ENCODE data around the gene FAM111B.
A peak's percentile ranks its signal among the peaks of the same experiment; 100 is the strongest.

The FAM111B gene

DNA sequence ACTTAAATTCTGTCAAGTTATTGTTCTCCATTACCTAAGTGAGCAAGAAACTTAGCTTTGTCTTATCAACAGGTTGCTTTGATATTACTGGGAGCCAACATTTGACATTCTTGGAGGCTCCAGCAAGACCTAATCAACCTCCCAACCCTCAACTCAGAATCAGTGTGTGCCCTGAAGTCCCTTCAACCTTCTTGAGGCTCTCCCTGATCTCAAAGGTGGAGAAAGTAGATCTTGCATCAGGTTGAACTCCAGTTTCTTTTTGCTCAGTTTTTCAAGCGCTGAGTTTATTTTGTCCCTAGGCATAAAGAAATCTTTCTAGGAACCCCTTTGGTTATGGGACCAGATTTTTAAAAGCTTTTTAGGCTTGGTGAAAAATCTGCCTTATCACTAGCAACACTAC is 37.1 kb downstream of the FAM111B start:
- no peak overlapping the region for H3K4me3 ChIP-seq (ENCODE audit: low read depth, low read length)
- H3K27ac ChIP-seq (ENCODE audit: extremely low read depth, low read depth, low read length), result no peak overlapping the region
- no peaks in the 10 kb centered on the region for H3K36me3 ChIP-seq (ENCODE audit: control insufficient read depth in 2 of 2, insufficient read depth in 1 of 2, low read length in 2 of 2)
- CTCF ChIA-PET, result interaction anchor here (0.8 to 5.3 kb wide), 3 partner anchors 9 to 415 kb away, joined by 3 to 37 read pairs (median 11); no protein-coding TSS in a partner anchor
- POLR2A ChIA-PET, result no interaction called here
- H3K9me3 ChIP-seq (ENCODE audit: control insufficient read depth, insufficient read depth, low read depth, low read length), result no peaks in the 10 kb centered on the region
- H3K4me1 ChIP-seq (ENCODE audit: control insufficient read depth, insufficient read depth, low read length), result no peaks in the 10 kb centered on the region
- TF ChIP-seq, protein P1, sequence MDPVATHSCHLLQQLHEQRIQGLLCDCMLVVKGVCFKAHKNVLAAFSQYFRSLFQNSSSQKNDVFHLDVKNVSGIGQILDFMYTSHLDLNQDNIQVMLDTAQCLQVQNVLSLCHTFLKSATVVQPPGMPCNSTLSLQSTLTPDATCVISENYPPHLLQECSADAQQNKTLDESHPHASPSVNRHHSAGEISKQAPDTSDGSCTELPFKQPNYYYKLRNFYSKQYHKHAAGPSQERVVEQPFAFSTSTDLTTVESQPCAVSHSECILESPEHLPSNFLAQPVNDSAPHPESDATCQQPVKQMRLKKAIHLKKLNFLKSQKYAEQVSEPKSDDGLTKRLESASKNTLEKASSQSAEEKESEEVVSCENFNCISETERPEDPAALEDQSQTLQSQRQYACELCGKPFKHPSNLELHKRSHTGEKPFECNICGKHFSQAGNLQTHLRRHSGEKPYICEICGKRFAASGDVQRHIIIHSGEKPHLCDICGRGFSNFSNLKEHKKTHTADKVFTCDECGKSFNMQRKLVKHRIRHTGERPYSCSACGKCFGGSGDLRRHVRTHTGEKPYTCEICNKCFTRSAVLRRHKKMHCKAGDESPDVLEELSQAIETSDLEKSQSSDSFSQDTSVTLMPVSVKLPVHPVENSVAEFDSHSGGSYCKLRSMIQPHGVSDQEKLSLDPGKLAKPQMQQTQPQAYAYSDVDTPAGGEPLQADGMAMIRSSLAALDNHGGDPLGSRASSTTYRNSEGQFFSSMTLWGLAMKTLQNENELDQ (tag by site-specific recombination; IDR thresholded peaks at IDR 0.05; ENCODE audit: low read depth), result no peak
- peak; percentile 79 for TF ChIP-seq SCRT2 (tag by site-specific recombination; IDR thresholded peaks at IDR 0.05)

DNA sequence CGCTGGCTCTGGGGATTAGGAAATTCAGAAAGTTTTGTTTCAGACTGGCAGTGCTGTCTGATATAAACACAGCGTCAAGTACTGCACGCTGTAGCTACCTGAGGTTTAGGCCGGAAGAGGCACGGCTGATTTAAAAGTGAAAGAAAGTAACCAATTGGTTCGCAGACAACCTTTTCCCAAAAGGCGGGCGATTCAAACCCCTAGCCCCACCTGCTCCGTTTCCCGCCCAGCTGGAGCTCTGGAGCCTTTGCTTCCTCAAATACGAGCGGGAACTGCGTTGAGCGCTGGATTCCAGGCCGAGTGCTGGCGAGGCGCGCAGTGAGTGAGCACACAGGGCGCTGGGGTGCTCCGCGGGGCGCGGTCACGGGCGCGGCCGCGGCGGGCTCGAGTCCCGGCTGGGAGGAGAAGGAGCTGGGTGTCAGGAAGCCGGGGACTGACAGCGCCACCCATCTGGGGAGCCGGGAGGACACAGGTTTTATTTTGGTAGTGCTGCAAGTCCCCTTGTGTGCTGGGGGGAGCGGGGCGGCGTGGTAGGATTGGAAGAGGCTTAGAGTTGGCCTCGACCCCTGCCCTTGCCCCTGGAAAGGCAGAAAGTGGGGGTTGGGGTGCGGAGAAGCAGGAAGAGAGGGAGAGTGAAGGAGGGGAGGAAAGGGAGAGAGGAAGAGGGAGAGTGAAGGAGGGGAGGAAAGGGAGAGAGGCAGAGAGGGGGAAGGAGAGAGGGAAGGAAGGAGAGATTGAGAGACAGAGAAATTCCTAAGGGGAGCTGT is 37.7 kb downstream of the FAM111B start:
- ChIA-PET CTCF (interaction anchor here (0.6 to 5.3 kb wide), 5 partner anchors 9 to 414 kb away, joined by 3 to 37 read pairs (median 7); partner anchors contain the start of gene DTX4), POLR2A (no interaction called here)
- no peaks in the 10 kb centered on the region for H3K4me1 ChIP-seq (ENCODE audit: control insufficient read depth, insufficient read depth, low read length)
- peak overlapping the region; percentile 45 for H3K4me3 ChIP-seq (ENCODE audit: low read depth, low read length)
- no peak overlapping the region for H3K27ac ChIP-seq (ENCODE audit: extremely low read depth, low read depth, low read length)
- H3K9me3 ChIP-seq (ENCODE audit: control insufficient read depth, insufficient read depth, low read depth, low read length), result no peaks in the 10 kb centered on the region
- no peaks in the 10 kb centered on the region for H3K36me3 ChIP-seq (ENCODE audit: control insufficient read depth in 2 of 2, insufficient read depth in 1 of 2, low read length in 2 of 2)
- TF ChIP-seq ZEB2 (tag by site-specific recombination; IDR thresholded peaks at IDR 0.05) (no peak), ZNF112 (tag by site-specific recombination; IDR thresholded peaks at IDR 0.05) (no peak), ZNF677 (tag by site-specific recombination; IDR thresholded peaks at IDR 0.05) (no peak), ZSCAN23 (tag by site-specific recombination; IDR thresholded peaks at IDR 0.05) (no peak), ZBTB7A (tag by site-specific recombination; IDR thresholded peaks at IDR 0.05; ENCODE audit: low read depth) (no peak), ZNF366 (tag by site-specific recombination; conservative IDR thresholded peaks at IDR 0.05) (peak; percentile 59), ZXDB (tag by site-specific recombination; IDR thresholded peaks at IDR 0.05) (peak; percentile 49; the same call in 1 of the 2 replicates), ZNF664 (tag by site-specific recombination; IDR thresholded peaks at IDR 0.05) (no peak), SP2 (tag by site-specific recombination; IDR thresholded peaks at IDR 0.05) (0 out of 2 replicates have a peak, but pooled peaks have one; percentile 10), ZFP69B (tag by site-specific recombination; IDR thresholded peaks at IDR 0.05) (no peak), TRIM28 (IDR thresholded peaks at IDR 0.05; ENCODE audit: borderline replicate concordance, low read length) (no peak), ZNF24 (tag by site-specific recombination; IDR thresholded peaks at IDR 0.05) (no peak), PRDM1 (tag by site-specific recombination; IDR thresholded peaks at IDR 0.05) (peak; percentile 87)
- TF ChIP-seq, protein P2, sequence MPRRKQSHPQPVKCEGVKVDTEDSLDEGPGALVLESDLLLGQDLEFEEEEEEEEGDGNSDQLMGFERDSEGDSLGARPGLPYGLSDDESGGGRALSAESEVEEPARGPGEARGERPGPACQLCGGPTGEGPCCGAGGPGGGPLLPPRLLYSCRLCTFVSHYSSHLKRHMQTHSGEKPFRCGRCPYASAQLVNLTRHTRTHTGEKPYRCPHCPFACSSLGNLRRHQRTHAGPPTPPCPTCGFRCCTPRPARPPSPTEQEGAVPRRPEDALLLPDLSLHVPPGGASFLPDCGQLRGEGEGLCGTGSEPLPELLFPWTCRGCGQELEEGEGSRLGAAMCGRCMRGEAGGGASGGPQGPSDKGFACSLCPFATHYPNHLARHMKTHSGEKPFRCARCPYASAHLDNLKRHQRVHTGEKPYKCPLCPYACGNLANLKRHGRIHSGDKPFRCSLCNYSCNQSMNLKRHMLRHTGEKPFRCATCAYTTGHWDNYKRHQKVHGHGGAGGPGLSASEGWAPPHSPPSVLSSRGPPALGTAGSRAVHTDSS (tag by site-specific recombination; IDR thresholded peaks at IDR 0.05), result no peak
- TF ChIP-seq, protein P3, sequence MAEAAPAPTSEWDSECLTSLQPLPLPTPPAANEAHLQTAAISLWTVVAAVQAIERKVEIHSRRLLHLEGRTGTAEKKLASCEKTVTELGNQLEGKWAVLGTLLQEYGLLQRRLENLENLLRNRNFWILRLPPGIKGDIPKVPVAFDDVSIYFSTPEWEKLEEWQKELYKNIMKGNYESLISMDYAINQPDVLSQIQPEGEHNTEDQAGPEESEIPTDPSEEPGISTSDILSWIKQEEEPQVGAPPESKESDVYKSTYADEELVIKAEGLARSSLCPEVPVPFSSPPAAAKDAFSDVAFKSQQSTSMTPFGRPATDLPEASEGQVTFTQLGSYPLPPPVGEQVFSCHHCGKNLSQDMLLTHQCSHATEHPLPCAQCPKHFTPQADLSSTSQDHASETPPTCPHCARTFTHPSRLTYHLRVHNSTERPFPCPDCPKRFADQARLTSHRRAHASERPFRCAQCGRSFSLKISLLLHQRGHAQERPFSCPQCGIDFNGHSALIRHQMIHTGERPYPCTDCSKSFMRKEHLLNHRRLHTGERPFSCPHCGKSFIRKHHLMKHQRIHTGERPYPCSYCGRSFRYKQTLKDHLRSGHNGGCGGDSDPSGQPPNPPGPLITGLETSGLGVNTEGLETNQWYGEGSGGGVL (tag by site-specific recombination; IDR thresholded peaks at IDR 0.05), result peak; percentile 85
- TF ChIP-seq, protein P4, sequence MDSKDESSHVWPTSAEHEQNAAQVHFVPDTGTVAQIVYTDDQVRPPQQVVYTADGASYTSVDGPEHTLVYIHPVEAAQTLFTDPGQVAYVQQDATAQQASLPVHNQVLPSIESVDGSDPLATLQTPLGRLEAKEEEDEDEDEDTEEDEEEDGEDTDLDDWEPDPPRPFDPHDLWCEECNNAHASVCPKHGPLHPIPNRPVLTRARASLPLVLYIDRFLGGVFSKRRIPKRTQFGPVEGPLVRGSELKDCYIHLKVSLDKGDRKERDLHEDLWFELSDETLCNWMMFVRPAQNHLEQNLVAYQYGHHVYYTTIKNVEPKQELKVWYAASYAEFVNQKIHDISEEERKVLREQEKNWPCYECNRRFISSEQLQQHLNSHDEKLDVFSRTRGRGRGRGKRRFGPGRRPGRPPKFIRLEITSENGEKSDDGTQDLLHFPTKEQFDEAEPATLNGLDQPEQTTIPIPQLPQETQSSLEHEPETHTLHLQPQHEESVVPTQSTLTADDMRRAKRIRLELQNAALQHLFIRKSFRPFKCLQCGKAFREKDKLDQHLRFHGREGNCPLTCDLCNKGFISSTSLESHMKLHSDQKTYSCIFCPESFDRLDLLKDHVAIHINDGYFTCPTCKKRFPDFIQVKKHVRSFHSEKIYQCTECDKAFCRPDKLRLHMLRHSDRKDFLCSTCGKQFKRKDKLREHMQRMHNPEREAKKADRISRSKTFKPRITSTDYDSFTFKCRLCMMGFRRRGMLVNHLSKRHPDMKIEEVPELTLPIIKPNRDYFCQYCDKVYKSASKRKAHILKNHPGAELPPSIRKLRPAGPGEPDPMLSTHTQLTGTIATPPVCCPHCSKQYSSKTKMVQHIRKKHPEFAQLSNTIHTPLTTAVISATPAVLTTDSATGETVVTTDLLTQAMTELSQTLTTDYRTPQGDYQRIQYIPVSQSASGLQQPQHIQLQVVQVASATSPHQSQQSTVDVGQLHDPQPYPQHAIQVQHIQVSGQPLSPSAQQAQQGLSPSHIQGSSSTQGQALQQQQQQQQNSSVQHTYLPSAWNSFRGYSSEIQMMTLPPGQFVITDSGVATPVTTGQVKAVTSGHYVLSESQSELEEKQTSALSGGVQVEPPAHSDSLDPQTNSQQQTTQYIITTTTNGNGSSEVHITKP (tag by site-specific recombination; IDR thresholded peaks at IDR 0.05), result peak; percentile 23; the same call in 1 of the 2 replicates
- TF ChIP-seq, protein P5, sequence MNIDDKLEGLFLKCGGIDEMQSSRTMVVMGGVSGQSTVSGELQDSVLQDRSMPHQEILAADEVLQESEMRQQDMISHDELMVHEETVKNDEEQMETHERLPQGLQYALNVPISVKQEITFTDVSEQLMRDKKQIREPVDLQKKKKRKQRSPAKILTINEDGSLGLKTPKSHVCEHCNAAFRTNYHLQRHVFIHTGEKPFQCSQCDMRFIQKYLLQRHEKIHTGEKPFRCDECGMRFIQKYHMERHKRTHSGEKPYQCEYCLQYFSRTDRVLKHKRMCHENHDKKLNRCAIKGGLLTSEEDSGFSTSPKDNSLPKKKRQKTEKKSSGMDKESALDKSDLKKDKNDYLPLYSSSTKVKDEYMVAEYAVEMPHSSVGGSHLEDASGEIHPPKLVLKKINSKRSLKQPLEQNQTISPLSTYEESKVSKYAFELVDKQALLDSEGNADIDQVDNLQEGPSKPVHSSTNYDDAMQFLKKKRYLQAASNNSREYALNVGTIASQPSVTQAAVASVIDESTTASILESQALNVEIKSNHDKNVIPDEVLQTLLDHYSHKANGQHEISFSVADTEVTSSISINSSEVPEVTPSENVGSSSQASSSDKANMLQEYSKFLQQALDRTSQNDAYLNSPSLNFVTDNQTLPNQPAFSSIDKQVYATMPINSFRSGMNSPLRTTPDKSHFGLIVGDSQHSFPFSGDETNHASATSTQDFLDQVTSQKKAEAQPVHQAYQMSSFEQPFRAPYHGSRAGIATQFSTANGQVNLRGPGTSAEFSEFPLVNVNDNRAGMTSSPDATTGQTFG (tag by site-specific recombination; IDR thresholded peaks at IDR 0.05; ENCODE audit: borderline replicate concordance), result no peak
- TF ChIP-seq, protein P6, sequence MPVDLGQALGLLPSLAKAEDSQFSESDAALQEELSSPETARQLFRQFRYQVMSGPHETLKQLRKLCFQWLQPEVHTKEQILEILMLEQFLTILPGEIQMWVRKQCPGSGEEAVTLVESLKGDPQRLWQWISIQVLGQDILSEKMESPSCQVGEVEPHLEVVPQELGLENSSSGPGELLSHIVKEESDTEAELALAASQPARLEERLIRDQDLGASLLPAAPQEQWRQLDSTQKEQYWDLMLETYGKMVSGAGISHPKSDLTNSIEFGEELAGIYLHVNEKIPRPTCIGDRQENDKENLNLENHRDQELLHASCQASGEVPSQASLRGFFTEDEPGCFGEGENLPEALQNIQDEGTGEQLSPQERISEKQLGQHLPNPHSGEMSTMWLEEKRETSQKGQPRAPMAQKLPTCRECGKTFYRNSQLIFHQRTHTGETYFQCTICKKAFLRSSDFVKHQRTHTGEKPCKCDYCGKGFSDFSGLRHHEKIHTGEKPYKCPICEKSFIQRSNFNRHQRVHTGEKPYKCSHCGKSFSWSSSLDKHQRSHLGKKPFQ (tag by site-specific recombination; IDR thresholded peaks at IDR 0.05), result no peak

Data from HEK293 (cell line).